Spleen (tissue), 11 donors: ENCODE data around the gene RGS6. TPM values are rescaled to one million over a fixed set of nuclear protein-coding genes. Genes with fewer than 3 reads are reported as not detected.

Experiments used
- DNase-seq: peaks from one replicate; pipeline ENCODE4 v3.0.0-alpha.2; 2020
- H3K27ac ChIP-seq, 8 donors: fragments of 200-600 bp; sonication (generic) in 7 of 8; 1 replicate in 4 of 8; 2 replicates in 4 of 8; pipeline versions ENCODE4 v1.5.0 to v1.8.0; 2016 to 2021; ENCODE audit warnings: inconsistent platforms in 4 of 8, mild to moderate bottlenecking in 4 of 8, moderate library complexity in 1 of 8
- H3K27me3 ChIP-seq, 7 donors: fragments of 200-600 bp; sonication (generic) in 6 of 7; replicated peaks in 1 of 7; 1 replicate in 4 of 7; 2 replicates in 3 of 7; pipeline versions ENCODE4 v1.5.0 to v1.8.0; 2016 to 2021; ENCODE audit warnings: inconsistent platforms in 3 of 7, mild to moderate bottlenecking in 1 of 7
- H3K36me3 ChIP-seq, 6 donors: fragments of 200-600 bp; sonication (generic) in 5 of 6; 1 replicate in 4 of 6; 2 replicates in 2 of 6; pipeline versions ENCODE4 v1.5.0 to v1.8.0; 2016 to 2021; ENCODE audit warnings: inconsistent platforms in 2 of 6
- H3K4me1 ChIP-seq, 6 donors: fragments of 200-600 bp; sonication (generic) in 5 of 6; 1 replicate in 3 of 6; 2 replicates in 3 of 6; pipeline versions ENCODE4 v1.5.0 to v1.8.0; 2016 to 2021; ENCODE audit warnings: inconsistent platforms in 3 of 6
- H3K4me3 ChIP-seq, 8 donors: fragments of 200-600 bp; sonication (generic) in 7 of 8; 1 replicate in 4 of 8; 2 replicates in 4 of 8; pipeline versions ENCODE4 v1.5.0 to v1.8.0; 2016 to 2021; ENCODE audit warnings: inconsistent platforms in 4 of 8, mild to moderate bottlenecking in 4 of 8, moderate library complexity in 2 of 8
- H3K9me3 ChIP-seq, 8 donors: fragments of 200-600 bp; sonication (generic) in 7 of 8; 1 replicate in 4 of 8; 2 replicates in 4 of 8; pipeline versions ENCODE4 v1.5.0 to v1.8.0; 2016 to 2021; ENCODE audit warnings: inconsistent platforms in 4 of 8
- POLR2A ChIP-seq, 3 donors: fragments of 450-650 bp; IDR thresholded peaks; one replicate each; pipeline ENCODE4 v1.5.1; 2017; ENCODE audit warnings: antibody characterized with exemption in 3 of 3, mild to moderate bottlenecking in 1 of 3
- POLR2AphosphoS5 ChIP-seq, 3 donors: sonication (generic); formaldehyde crosslinking; IDR thresholded peaks; one replicate each; pipeline ENCODE4 v1.5.1; 2017; ENCODE audit warnings: antibody characterized with exemption in 3 of 3
- WGBS, 5 donors: extraction: QIAGEN DNeasy Blood & Tissue Kit in 3 of 5; methylation state at CpG; one replicate each; pipeline versions ENCODE4 v1.1.5 to v1.1.7; 2013 to 2018; 5-methylcytosine and 5-hydroxymethylcytosine counted together
- intact Hi-C: fragments of 100-400 bp; cut with DNase I; formaldehyde crosslinking; loops from one replicate; pipeline ENCODE4 v1.15.0; 2023; ENCODE audit warnings: low total_unique reads
- polyA plus RNA-seq, 3 donors: library from polyadenylated mRNA; stranded (reverse); fragments of 200-250 nt; gene quantifications; one replicate each; pipeline ENCODE4 v1.2.1, GENCODE V29; 2013
- total RNA-seq, 7 donors: library from RNA; depleted of rRNA in 3 of 7; stranded (reverse); fragments of >200 nt in 3 of 7; fragmentation: NEBNext Ultra II Directional in 4 of 7; extraction: Animal tissue kit (Norgen Biotek cat#: 25700) in 4 of 7; gene quantifications; one replicate each; pipeline versions ENCODE4 v1.1.0 to v1.2.1, GENCODE V29; 2016 to 2021
- TF ChIP-seq, protein P1 (sequence below), 11 experiments: fragments of 200-600 bp in 7 of 11; fragments of 450-650 bp in 4 of 11; sonication (generic) in 4 of 11; IDR thresholded peaks in 8 of 11; conservative IDR thresholded peaks in 3 of 11; 1 replicate in 7 of 11; 2 replicates in 4 of 11; pipeline versions ENCODE4 v1.4.0 to v1.8.0; 2016 to 2021; ENCODE audit warnings: antibody characterized with exemption in 11 of 11, inconsistent platforms in 4 of 11, mild to moderate bottlenecking in 1 of 11
- donor health status: healthy with polysubstance abuse.
- donor health status: DM: no; HTN: no; CAD: no; lungs with moderate emphysema.
- donor health status: DM: no; HTN: no; CAD: no.
- donor health status: Bipolar disorder and iron deficiency.
- donor health status: healthy.
- donor health status: DM: no; HTN: no; CAD: no.
- donor health status: DM: yes; HTN: yes; CAD: no.

Gene RGS6
- total and polyA plus RNA-seq, 10 donors = 0.20 to 8.1 (median 2.3) TPM

DNA sequence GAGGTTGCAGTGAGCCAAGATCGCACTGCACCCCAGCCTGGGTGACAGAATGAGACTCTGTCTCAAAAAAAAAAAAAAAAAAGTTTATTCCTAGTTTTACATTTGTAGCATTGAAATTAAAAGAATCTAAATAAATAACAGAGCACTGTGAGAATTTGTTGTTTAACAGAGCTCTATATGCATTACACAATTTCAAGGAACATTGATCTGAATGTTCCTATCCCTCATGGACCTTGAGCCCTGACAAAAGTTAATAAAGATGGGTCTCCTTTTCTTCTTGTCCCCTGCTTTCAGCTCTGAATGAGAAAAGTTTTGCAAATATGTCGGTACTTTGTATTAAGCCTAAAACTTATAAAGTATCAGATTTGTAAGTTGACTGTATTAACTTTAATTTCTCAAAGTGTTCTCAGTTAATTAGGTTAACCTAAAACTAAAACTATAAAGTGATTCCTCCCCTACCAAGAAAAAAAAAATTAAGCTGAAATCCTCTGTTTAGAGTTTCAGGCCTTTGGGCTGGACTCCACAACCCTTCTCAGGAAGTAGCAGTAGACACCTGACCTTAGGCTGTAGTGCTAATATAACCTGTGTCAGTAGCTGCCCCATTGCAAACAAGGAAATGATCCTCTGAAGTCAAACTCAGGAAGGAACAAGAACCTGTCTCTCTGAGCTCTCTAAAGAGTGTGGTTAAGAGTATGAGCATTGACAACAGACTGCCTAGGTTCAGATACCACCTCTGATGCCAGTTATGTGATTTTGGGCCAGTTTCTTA is 484.0 kb downstream of the RGS6 start:
- Histone ChIP-seq H3K9me3 (peaks cover 0 to 13% (median 7%) of the 10 kb centered on the region in 8 donors), H3K27me3 (peaks cover 0 to 8% (median 0%) of the 10 kb centered on the region in 7 donors), H3K27ac (no peak overlapping the region), H3K4me1 (peaks cover 0 to 4% (median 0%) of the 10 kb centered on the region in 6 donors), H3K36me3 (no peaks in the 10 kb centered on the region), H3K4me3 (no peak overlapping the region)
- TF ChIP-seq, protein P1, sequence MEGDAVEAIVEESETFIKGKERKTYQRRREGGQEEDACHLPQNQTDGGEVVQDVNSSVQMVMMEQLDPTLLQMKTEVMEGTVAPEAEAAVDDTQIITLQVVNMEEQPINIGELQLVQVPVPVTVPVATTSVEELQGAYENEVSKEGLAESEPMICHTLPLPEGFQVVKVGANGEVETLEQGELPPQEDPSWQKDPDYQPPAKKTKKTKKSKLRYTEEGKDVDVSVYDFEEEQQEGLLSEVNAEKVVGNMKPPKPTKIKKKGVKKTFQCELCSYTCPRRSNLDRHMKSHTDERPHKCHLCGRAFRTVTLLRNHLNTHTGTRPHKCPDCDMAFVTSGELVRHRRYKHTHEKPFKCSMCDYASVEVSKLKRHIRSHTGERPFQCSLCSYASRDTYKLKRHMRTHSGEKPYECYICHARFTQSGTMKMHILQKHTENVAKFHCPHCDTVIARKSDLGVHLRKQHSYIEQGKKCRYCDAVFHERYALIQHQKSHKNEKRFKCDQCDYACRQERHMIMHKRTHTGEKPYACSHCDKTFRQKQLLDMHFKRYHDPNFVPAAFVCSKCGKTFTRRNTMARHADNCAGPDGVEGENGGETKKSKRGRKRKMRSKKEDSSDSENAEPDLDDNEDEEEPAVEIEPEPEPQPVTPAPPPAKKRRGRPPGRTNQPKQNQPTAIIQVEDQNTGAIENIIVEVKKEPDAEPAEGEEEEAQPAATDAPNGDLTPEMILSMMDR (IDR thresholded peaks at IDR 0.05 in 8 of 11, conservative IDR thresholded peaks at IDR 0.05 in 3 of 11) = no peak
- no peak for TF ChIP-seq POLR2A (IDR thresholded peaks at IDR 0.05)
- TF ChIP-seq POLR2AphosphoS5 (IDR thresholded peaks at IDR 0.05) = no peak
- WGBS, 5 donors = 95 to 100% (median 99%) methylated on average over 2 of the region's 2 CpGs
- intact Hi-C loops = no loop called here
- no peak for DNase-seq

DNA sequence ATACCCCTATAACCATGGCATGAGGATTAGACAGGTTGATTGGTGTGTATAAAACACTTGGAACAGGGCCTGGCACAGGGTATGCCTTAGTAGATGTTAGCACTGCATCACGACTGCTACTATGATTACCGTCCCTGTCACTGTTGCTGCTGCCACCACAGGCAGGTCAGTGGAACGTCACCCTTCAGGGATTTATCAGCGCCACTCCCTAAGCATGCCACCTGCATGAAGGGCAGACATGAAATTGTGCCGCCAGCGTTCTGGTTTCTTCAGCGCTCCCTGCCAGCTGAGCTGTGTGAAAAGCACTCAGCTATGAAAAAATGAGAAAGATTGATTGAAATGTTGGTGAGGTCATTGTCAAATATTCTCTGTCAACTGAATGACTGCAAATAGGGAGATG is 484.7 kb downstream of the RGS6 start:
- no peak for TF ChIP-seq POLR2A (IDR thresholded peaks at IDR 0.05)
- TF ChIP-seq POLR2AphosphoS5 (IDR thresholded peaks at IDR 0.05) = no peak
- TF ChIP-seq, protein P1 (IDR thresholded peaks at IDR 0.05 in 8 of 11, conservative IDR thresholded peaks at IDR 0.05 in 3 of 11) = no peak
- intact Hi-C loops = no loop called here
- WGBS, 5 donors = 54 to 82% (median 79%) methylated on average over 6 to 7 of the region's 7 CpGs
- no peaks in the 10 kb centered on the region for H3K36me3 ChIP-seq
- H3K27me3 ChIP-seq = peaks cover 0 to 8% (median 0%) of the 10 kb centered on the region in 7 donors
- no peak overlapping the region for H3K27ac ChIP-seq
- H3K4me1 ChIP-seq = peaks cover 0 to 4% (median 0%) of the 10 kb centered on the region in 6 donors
- no peak overlapping the region for H3K4me3 ChIP-seq
- DNase-seq = no peak
- peaks cover 0 to 13% (median 7%) of the 10 kb centered on the region in 8 donors for H3K9me3 ChIP-seq

DNA sequence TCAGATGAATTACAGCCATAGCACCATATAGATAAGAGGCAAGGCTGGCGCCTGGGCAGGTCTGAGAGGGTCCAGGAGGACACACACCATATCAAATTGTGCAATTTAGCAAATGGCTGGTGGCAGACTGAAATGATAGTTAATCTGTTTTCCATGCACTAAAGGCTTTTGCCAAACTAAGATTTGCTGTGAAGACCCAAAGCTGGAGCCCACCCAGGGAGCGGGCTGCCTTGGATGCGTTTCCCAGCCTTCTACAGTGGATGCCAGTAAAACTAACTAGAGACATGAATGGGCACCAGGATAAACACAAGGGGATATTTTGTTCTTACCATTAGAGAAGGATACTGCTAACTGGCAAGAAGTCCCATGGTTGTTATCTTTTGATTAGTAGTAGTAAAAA is 486.6 kb downstream of the RGS6 start:
- H3K4me1 ChIP-seq = peaks cover 0 to 4% (median 0%) of the 10 kb centered on the region in 6 donors
- peaks cover 0 to 8% (median 0%) of the 10 kb centered on the region in 7 donors for H3K27me3 ChIP-seq
- no peak for DNase-seq
- peaks cover 0 to 13% (median 7%) of the 10 kb centered on the region in 8 donors for H3K9me3 ChIP-seq
- intact Hi-C loops = no loop called here
- H3K36me3 ChIP-seq = no peaks in the 10 kb centered on the region
- no peak overlapping the region for H3K27ac ChIP-seq
- 83 to 96% (median 95%) methylated on average over 3 of the region's 3 CpGs for WGBS, 5 donors
- no peak for TF ChIP-seq POLR2AphosphoS5 (IDR thresholded peaks at IDR 0.05)
- TF ChIP-seq, protein P1 (IDR thresholded peaks at IDR 0.05 in 8 of 11, conservative IDR thresholded peaks at IDR 0.05 in 3 of 11) = no peak
- TF ChIP-seq POLR2A (IDR thresholded peaks at IDR 0.05) = no peak
- no peak overlapping the region for H3K4me3 ChIP-seq

DNA sequence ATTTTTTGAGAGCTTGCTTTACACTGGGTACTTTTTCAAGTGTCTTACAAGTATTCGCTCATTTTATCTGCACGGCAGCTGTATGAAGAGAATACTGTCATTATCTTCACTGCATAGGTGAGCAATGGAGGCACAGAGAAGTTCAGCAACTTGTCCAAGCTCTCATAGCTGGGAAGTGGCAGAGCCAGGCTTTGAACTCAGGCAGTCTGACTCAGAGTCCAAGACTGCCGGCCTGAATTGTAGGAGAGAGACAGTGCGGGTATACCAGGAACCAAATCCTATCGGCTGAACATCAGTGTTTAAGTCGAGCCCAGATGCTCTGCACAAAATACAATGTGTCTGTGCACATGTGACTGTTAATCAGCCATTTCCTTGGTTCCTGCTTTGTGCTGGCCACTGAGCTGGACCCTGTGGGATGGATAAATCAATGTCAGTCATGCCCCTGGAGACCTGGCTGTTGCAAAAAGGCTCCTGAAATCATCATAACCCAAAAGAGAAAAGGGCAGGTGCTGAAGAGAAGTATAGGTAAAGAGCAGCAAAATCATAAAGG is 487.1 kb downstream of the RGS6 start:
- H3K36me3 ChIP-seq = no peaks in the 10 kb centered on the region
- DNase-seq = no peak
- H3K4me1 ChIP-seq = peaks cover 0 to 4% (median 0%) of the 10 kb centered on the region in 6 donors
- peaks cover 0 to 13% (median 7%) of the 10 kb centered on the region in 8 donors for H3K9me3 ChIP-seq
- H3K27me3 ChIP-seq = peaks cover 0 to 8% (median 0%) of the 10 kb centered on the region in 7 donors
- no peak for TF ChIP-seq POLR2AphosphoS5 (IDR thresholded peaks at IDR 0.05)
- TF ChIP-seq, protein P1 (IDR thresholded peaks at IDR 0.05 in 8 of 11, conservative IDR thresholded peaks at IDR 0.05 in 3 of 11) = no peak
- no peak overlapping the region for H3K4me3 ChIP-seq
- 89 to 96% (median 92%) methylated on average over 6 of the region's 6 CpGs for WGBS, 5 donors
- intact Hi-C loops = no loop called here
- no peak overlapping the region for H3K27ac ChIP-seq
